Hematopoietic multipotent progenitor cell treated with erythropoietin and hydrocortisone succinate and interleukin-3 and kit ligand, for 15 days (in vitro differentiated cells): ENCODE results near the gene ELP5.

Experiments used
- DNase-seq: peaks from one replicate; pipeline ENCODE4 v3.0.0-alpha.2; 2015; ENCODE audit warnings: low spot score

ELP5 gene

DNA sequence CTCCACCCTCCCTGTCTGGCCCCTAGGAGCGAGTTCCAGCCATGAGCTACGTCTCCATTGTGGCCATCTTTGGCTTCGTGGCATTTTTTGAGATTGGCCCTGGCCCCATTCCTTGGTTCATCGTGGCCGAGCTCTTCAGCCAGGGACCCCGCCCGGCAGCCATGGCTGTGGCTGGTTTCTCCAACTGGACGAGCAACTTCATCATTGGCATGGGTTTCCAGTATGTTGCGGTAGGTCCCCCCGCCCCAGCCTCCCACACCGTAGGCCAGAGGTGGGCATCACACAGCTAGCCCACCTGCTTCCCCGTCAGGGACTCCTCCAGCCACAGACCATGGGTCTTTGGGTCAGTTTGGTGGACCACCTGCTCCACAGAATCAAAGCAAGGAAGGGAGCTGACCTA is 33.7 kb downstream of the ELP5 start:
- peak; percentile 1 for DNase-seq

DNA sequence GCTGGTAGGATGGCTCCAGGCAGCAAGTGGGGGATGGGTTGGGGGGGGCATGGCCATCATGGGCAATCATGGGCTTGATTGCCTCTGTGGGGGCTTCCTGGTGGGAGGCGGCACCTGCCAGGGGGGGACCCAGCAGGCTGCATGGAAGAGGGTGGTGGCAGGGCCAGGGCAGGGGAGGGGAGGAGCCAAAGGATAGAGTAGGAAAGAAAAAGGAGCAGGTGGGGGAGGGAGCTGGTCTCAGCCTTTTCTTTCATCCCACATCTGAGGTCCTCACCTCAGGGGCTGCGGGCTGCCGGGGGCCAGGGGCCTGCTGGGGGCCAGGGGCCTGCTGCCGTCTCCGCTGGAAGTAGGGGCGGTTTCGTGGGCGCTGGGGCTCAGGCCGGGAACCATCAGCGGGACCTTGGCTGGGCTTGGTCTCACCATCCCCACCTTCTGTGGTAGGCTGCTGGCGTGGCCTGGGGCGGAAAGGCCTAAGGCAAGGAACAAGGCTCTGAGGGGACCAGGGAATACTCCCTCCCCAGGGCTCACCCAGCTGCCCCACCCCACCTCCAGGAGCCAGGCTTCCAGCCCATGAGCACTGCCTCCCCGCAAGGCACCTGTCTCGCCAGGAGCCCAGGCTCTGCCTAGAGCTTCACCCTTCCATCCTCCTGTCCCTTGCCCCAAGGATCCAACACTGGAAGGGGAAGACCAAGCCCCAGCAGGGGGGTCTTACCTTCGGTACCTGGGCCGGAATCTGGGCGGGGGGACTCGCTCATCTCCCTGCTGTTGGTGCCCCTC is 37.4 kb downstream of the ELP5 start:
- no peak for DNase-seq

GRCh38 chr17:7290166-7290565 is 38.2 kb downstream of the ELP5 start:
- no peak for DNase-seq

- DNase-seq = no peak
These were observed 38.7 kb downstream of the ELP5 start for GRCh38 chr17:7290685-7291084.

- no peak for DNase-seq
These were observed 40.2 kb downstream of the ELP5 start for GRCh38 chr17:7292194-7292593.

- DNase-seq = no peak
These were observed 40.7 kb downstream of the ELP5 start for GRCh38 chr17:7292729-7293128.

GRCh38 chr17:7293159-7293558 is 41.1 kb downstream of the ELP5 start:
- no peak for DNase-seq

- peak; percentile 57 for DNase-seq
These were observed 42.0 kb downstream of the ELP5 start for GRCh38 chr17:7293816-7294613.

- DNase-seq = peak; percentile 59
These were observed 42.7 kb downstream of the ELP5 start, which contains the start of gene YBX2 for GRCh38 chr17:7294614-7295153. Gene YBX2 (minus strand): TSS chr17:7294639. CDS start chr17:7294500, 139 bp downstream.

DNA sequence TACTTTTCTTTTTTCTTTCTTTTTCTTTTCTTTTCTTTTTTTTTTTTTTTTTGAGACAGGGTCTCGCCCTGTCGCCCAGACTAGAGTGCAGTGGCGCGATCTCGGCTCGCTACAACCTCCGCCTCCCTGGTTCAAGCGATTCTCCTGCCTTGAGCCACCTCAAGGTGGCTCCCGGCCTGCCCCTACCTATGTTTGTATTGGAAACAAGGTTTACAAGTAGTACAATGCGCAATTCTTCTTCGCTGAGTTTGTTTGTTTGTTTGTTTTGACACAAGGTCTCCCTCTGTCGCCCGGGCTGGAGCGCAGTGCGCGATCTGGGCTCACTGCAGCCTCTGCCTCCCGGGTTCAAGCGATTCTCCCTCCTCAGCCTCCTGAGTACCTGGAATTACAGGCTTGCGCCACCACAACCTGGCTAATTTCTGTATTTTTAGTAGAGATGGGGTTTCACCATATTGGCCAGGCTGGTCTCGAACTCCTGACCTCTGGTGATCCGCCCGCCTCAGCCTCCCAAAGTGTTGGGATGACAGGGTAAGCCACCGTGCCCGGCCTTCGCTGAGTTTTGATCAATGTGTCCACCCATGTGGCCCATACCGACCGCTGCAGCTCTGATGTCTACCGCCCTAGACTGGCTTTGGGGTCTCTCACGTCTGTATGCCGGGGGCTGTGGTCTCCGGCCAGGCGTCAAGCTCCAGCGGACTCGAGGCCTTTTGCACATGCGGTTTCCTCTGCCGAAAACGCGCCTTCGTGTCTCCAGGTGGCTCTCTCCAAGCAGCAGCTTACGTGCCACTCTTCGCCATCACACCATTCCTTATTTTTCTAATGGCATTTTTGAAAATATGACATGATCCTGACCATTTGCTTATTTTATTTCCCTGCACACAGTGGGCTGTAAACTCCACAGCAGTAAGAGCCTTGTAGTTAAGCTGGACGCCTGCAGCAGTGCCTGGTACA is 43.5 kb downstream of the ELP5 start:
- DNase-seq = no peak

DNA sequence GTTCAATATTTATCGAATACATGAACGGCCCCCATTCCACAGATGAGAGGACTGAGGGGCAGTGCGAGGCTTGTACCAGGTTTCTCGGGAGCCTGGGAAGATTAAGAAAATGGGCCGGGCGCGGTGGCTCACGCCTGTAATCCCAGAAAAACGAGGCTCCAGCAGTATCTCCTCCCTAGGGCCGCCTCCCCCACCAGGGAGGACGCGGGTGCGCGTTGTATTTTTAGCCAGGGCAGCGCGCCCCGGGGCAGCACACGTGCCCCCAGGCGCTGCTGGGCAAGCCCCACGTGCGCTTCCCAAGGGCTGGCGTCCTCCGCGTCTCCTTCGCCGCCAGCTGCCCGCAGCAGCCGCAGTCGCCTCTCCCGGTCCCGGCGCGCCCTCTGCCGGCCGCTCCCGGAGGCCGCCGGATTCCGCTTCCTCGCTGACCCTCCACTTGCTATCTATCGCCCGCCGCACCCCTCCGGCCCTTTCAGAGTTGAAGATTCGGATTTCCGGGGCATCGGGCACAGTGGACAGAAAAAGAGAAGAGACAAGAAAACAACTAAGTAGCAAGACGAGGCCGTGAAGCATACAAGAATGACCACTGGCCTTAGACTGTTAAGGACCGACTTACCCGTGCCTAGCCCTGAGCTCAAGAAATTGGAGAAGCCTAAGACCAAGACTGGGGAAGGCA is 44.3 kb downstream of the ELP5 start:
- DNase-seq = peak; percentile 80

GRCh38 chr17:7304179-7304578 is 52.2 kb downstream of the ELP5 start:
- no peak for DNase-seq

GRCh38 chr17:7306911-7307685 is 55.1 kb downstream of the ELP5 start, which contains the start of gene EIF5A:
Gene EIF5A (plus strand): TSS chr17:7307628. CDS start chr17:7309636, 2,008 bp downstream.
- peak; percentile 100 for DNase-seq

DNA sequence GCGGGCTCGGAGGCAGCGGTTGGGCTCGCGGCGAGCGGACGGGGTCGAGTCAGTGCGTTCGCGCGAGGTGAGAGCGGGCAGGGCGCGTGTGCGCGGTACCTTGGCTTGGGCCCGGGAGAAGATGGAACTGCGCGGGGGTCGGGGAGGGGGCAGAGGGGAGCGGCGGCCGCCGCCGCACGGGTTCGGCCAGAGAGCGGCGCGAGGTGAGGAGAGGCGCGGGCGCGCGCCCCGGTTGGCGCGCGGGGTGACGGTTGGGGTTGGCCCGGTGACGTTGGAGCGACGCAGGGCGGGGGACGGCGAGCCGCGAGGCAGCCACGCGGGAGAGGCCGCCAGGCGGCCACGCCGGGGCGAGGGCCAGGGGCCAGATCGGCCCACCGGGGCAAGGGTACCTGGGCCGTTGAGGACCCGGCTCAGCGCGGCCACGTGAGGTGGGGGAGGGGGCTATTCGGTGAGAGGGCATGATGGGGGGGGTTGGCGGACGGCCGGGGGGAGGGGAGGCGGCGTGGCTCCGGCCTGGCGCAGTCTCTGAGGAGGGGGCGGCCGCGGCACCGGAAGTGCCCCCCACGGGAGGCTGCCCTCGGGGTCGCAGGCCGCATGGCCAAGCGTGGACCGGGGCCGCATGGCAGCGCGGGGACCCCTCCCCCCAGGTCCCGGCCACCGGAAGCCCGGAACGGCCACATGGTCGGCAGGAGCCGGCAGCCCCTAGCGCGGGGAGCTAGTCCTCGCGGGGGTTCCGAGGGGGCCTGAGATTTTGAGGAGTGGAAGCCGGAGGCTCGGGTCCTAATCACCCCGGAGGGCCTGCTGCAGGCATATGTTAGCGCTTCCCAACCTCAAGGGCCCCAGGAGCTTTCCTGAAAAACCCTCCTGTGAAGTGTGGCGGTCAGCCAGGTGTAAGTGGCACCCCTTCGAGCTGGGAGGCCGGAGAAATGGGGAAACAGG is 55.9 kb downstream of the ELP5 start:
- peak; percentile 67 for DNase-seq

DNA sequence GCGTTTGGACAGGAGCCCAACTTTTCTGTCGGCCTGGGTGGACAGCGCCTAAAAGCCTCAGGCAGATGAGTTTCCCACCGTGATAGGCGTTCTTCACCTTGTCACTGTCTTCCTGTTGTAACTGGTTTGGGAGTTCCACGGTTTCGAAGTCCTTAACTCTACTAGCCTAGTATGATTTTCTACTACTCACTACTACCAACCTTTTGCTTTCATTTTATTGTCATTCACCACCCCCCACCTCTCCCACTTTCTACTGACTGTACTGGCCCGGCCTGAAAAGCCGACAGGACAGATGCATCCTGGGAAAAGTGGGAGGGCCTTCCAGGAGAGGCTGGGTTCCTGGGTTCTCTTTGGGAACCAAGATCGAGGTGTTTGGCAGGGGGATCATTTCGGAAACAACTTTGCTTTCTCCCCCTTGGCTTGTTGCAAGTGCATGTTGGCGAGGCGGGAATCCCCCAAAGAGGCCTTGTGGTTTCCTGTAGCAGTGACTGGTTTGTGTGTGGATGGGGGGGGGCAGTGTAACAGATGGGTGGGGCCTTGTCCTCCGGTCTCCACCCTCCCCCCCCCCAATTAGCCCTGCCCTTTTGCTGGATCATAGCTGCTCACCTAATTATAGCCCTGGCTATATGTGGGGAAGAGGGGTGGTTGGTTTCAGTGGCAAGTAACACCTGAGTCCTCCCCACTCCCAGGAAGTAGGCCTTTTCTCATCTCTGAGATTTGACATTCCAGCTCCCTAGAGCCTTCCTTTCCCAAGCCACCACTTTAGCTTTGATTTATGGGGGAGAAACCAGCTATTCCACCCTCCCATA is 56.8 kb downstream of the ELP5 start:
- DNase-seq = peak; percentile 88
